Panc1 (cell line): ENCODE measurements around the gene PGAM1.

ENCODE experiments used
- POLR2AphosphoS5 ChIP-seq: IDR thresholded peaks from 2 replicates; pipeline ENCODE4 v1.6.1; 2012; ENCODE audit warnings: mild to moderate bottlenecking, low read depth, low read length, moderate library complexity
- SIN3A ChIP-seq: IDR thresholded peaks from 2 replicates; pipeline ENCODE4 v1.6.1; 2012; ENCODE audit warnings: low read depth, mild to moderate bottlenecking, low read length, moderate library complexity, borderline replicate concordance; ENCODE audit not compliant: insufficient read depth
- TCF7L2 ChIP-seq: IDR thresholded peaks from 2 replicates; pipeline ENCODE4 v1.6.1; 2011; ENCODE audit warnings: mild to moderate bottlenecking, low read depth, low read length, inconsistent platforms
- TF ChIP-seq, protein P1 (sequence below): fragments of 450-650 bp; IDR thresholded peaks from 2 replicates; pipeline ENCODE4 v1.5.1; 2017; ENCODE audit warnings: mild to moderate bottlenecking

DNA sequence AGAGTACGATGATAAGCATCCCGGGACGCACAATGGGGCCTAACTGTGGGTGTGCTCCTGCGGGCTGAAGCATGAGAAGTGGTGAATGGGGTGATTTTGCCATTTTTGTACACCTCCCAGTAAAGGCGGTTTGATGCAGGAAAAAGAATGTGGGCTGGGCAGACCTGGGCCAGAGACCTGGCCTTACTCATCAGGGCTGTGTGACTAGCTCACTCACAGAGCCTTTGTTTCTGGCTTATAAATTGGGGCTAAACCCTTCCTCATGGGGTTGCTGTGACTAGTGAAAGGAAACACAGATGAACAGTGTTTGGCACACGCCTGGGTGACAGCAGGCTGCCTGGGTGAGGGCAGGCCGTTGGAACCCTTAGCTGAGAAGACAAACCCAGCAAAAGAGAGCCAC lies 42.8 kb upstream of the PGAM1 start:
- TF ChIP-seq TCF7L2: no peak
- TF ChIP-seq, protein P1, sequence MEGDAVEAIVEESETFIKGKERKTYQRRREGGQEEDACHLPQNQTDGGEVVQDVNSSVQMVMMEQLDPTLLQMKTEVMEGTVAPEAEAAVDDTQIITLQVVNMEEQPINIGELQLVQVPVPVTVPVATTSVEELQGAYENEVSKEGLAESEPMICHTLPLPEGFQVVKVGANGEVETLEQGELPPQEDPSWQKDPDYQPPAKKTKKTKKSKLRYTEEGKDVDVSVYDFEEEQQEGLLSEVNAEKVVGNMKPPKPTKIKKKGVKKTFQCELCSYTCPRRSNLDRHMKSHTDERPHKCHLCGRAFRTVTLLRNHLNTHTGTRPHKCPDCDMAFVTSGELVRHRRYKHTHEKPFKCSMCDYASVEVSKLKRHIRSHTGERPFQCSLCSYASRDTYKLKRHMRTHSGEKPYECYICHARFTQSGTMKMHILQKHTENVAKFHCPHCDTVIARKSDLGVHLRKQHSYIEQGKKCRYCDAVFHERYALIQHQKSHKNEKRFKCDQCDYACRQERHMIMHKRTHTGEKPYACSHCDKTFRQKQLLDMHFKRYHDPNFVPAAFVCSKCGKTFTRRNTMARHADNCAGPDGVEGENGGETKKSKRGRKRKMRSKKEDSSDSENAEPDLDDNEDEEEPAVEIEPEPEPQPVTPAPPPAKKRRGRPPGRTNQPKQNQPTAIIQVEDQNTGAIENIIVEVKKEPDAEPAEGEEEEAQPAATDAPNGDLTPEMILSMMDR: no peak
- no peak for TF ChIP-seq POLR2AphosphoS5
- TF ChIP-seq SIN3A: no peak
